Measurements from ENCODE around the gene FGF12.
A peak's percentile ranks its signal among the peaks of the same experiment; 100 is the strongest.

The FGF12 gene

GRCh38 chr3:192156382-192156781, 571.0 kb downstream of the FGF12 start:
- Histone ChIP-seq H3K4me2 (ENCODE audit: low read length) (no peak overlapping the region), H3K79me2 (ENCODE audit: low read length) (no peaks in the 10 kb centered on the region), H3K4me1 (ENCODE audit: low read length) (peaks cover 6% of the 10 kb centered on the region; the same call in 1 of the 2 replicates), H3K36me3 (replicated peaks; ENCODE audit: low read depth, low read length) (no peaks in the 10 kb centered on the region), H4K20me1 (ENCODE audit: insufficient read depth, low read length) (no peaks in the 10 kb centered on the region), H2AFZ (ENCODE audit: low read depth, low read length) (no peak overlapping the region), H3K27me3 (ENCODE audit: low read depth, low read length) (no peaks in the 10 kb centered on the region), H3K27ac (ENCODE audit: low read length) (no peak overlapping the region), H3K4me3 (ENCODE audit: low read length) (no peak overlapping the region), H3K9ac (ENCODE audit: low read length) (no peak overlapping the region), H3K9me3 (ENCODE audit: insufficient read depth, low read length) (no peaks in the 10 kb centered on the region)
- TF ChIP-seq EZH2phosphoT487 (IDR thresholded peaks at IDR 0.05; ENCODE audit: low read depth) (no peak), CTCF (IDR thresholded peaks at IDR 0.05; ENCODE audit: low read depth, low read length) (no peak)

- peaks cover 6% of the 10 kb centered on the region; the same call in 1 of the 2 replicates for H3K4me1 ChIP-seq (ENCODE audit: low read length)
- peak overlapping the region; percentile 85 for H3K4me3 ChIP-seq (ENCODE audit: low read length)
- H3K27me3 ChIP-seq (ENCODE audit: low read depth, low read length) = no peaks in the 10 kb centered on the region
- H3K27ac ChIP-seq (ENCODE audit: low read length) = no peak overlapping the region
- no peak for TF ChIP-seq EZH2phosphoT487 (IDR thresholded peaks at IDR 0.05; ENCODE audit: low read depth)
- no peak for TF ChIP-seq CTCF (IDR thresholded peaks at IDR 0.05; ENCODE audit: low read depth, low read length)
- peak overlapping the region; percentile 59 for H3K9ac ChIP-seq (ENCODE audit: low read length)
- H3K79me2 ChIP-seq (ENCODE audit: low read length) = no peaks in the 10 kb centered on the region
- no peaks in the 10 kb centered on the region for H3K9me3 ChIP-seq (ENCODE audit: insufficient read depth, low read length)
- no peaks in the 10 kb centered on the region for H3K36me3 ChIP-seq (replicated peaks; ENCODE audit: low read depth, low read length)
- no peaks in the 10 kb centered on the region for H4K20me1 ChIP-seq (ENCODE audit: insufficient read depth, low read length)
- peak overlapping the region; percentile 69 for H2AFZ ChIP-seq (ENCODE audit: low read depth, low read length)
- H3K4me2 ChIP-seq (ENCODE audit: low read length) = peak overlapping the region; percentile 90
These were observed 572.1 kb downstream of the FGF12 start for GRCh38 chr3:192155194-192155593.

- Histone ChIP-seq H3K4me2 (ENCODE audit: low read length) (no peak overlapping the region), H2AFZ (ENCODE audit: low read depth, low read length) (no peak overlapping the region), H3K36me3 (replicated peaks; ENCODE audit: low read depth, low read length) (peaks cover 4% of the 10 kb centered on the region), H3K4me3 (ENCODE audit: low read length) (no peak overlapping the region), H3K9ac (ENCODE audit: low read length) (no peak overlapping the region), H3K79me2 (ENCODE audit: low read length) (no peaks in the 10 kb centered on the region), H3K27me3 (ENCODE audit: low read depth, low read length) (no peaks in the 10 kb centered on the region), H4K20me1 (ENCODE audit: insufficient read depth, low read length) (no peaks in the 10 kb centered on the region), H3K9me3 (ENCODE audit: insufficient read depth, low read length) (peaks cover 3% of the 10 kb centered on the region; the same call in 1 of the 2 replicates), H3K4me1 (ENCODE audit: low read length) (peaks cover 28% of the 10 kb centered on the region), H3K27ac (ENCODE audit: low read length) (no peak overlapping the region)
- no peak for TF ChIP-seq EZH2phosphoT487 (IDR thresholded peaks at IDR 0.05; ENCODE audit: low read depth)
- no peak for TF ChIP-seq CTCF (IDR thresholded peaks at IDR 0.05; ENCODE audit: low read depth, low read length)
These were observed 594.1 kb downstream of the FGF12 start for GRCh38 chr3:192133271-192133670.

- H3K9me3 ChIP-seq (ENCODE audit: insufficient read depth, low read length) = peaks cover 3% of the 10 kb centered on the region; the same call in 1 of the 2 replicates
- H3K27me3 ChIP-seq (ENCODE audit: low read depth, low read length) = no peaks in the 10 kb centered on the region
- TF ChIP-seq CTCF (IDR thresholded peaks at IDR 0.05; ENCODE audit: low read depth, low read length) = peak; percentile 83
- no peak for TF ChIP-seq EZH2phosphoT487 (IDR thresholded peaks at IDR 0.05; ENCODE audit: low read depth)
- H3K4me1 ChIP-seq (ENCODE audit: low read length) = peaks cover 43% of the 10 kb centered on the region
- peak overlapping the region; percentile 92 for H3K27ac ChIP-seq (ENCODE audit: low read length)
- H4K20me1 ChIP-seq (ENCODE audit: insufficient read depth, low read length) = no peaks in the 10 kb centered on the region
- H2AFZ ChIP-seq (ENCODE audit: low read depth, low read length) = peak overlapping the region; percentile 39
- peak overlapping the region; percentile 42; the same call in 1 of the 2 replicates for H3K9ac ChIP-seq (ENCODE audit: low read length)
- H3K36me3 ChIP-seq (replicated peaks; ENCODE audit: low read depth, low read length) = peaks cover 8% of the 10 kb centered on the region
- no peak overlapping the region for H3K4me3 ChIP-seq (ENCODE audit: low read length)
- no peaks in the 10 kb centered on the region for H3K79me2 ChIP-seq (ENCODE audit: low read length)
- H3K4me2 ChIP-seq (ENCODE audit: low read length) = peak overlapping the region; percentile 57; the same call in 1 of the 2 replicates
These were observed 596.7 kb downstream of the FGF12 start for GRCh38 chr3:192130534-192131132.

All from OCI-LY3 (cell line).